Loucy (cell line): ENCODE results near the gene HEXB.

Experiments
- H2AFZ ChIP-seq: fragments of 200-600 bp; sonication (generic); 2 replicates; pipeline ENCODE4 v1.6.0; 2016; ENCODE audit warnings: antibody characterized with exemption, mild to moderate bottlenecking, low read length, moderate library complexity
- H3F3A ChIP-seq: fragments of 200-600 bp; 2 replicates; pipeline ENCODE4 v1.6.0; 2016; ENCODE audit warnings: antibody characterized with exemption, low read depth, mild to moderate bottlenecking
- H3K27me3 ChIP-seq: fragments of 200-600 bp; sonication (generic); 2 replicates; pipeline ENCODE4 v1.6.1; 2014; ENCODE audit warnings: low read length, mild to moderate bottlenecking; ENCODE audit not compliant: insufficient read depth, poor library complexity, severe bottlenecking
- H3K36me3 ChIP-seq: fragments of 200-600 bp; sonication (generic); 2 replicates; pipeline ENCODE4 v1.6.1; 2016; ENCODE audit warnings: low read length; ENCODE audit not compliant: insufficient read depth
- H3K4me1 ChIP-seq: fragments of 200-600 bp; sonication (generic); 2 replicates; pipeline ENCODE4 v1.5.1; 2014; ENCODE audit warnings: low read length, mild to moderate bottlenecking; ENCODE audit not compliant: insufficient read depth, poor library complexity, severe bottlenecking
- H3K4me2 ChIP-seq: fragments of 200-600 bp; sonication (generic); 2 replicates; pipeline ENCODE4 v1.6.0; 2014; ENCODE audit warnings: antibody characterized with exemption, low read length, low read depth, mild to moderate bottlenecking; ENCODE audit not compliant: poor library complexity, severe bottlenecking
- H3K4me3 ChIP-seq: fragments of 200-600 bp; sonication (generic); 2 replicates; pipeline ENCODE4 v1.5.1; 2014; ENCODE audit warnings: low read length, mild to moderate bottlenecking, mixed read lengths; ENCODE audit not compliant: poor library complexity, severe bottlenecking
- H3K79me2 ChIP-seq: fragments of 200-600 bp; sonication (generic); 2 replicates; pipeline ENCODE4 v1.6.1; 2014; ENCODE audit warnings: low read length; ENCODE audit not compliant: insufficient read depth
- H3K9ac ChIP-seq: fragments of 200-600 bp; sonication (generic); 2 replicates; pipeline ENCODE4 v1.6.0; 2014; ENCODE audit warnings: mild to moderate bottlenecking, low read depth, low read length, moderate library complexity; ENCODE audit not compliant: poor library complexity, severe bottlenecking
- H3K9me2 ChIP-seq: fragments of 200-600 bp; sonication (generic); replicated peaks from 2 replicates; pipeline ENCODE4 v1.6.1; 2016; ENCODE audit warnings: low read depth, low read length, mixed read lengths
- H3K9me3 ChIP-seq: fragments of 200-600 bp; sonication (generic); 2 replicates; pipeline ENCODE4 v1.6.1; 2014; ENCODE audit warnings: mild to moderate bottlenecking, antibody characterized with exemption, low read length, low read depth; ENCODE audit not compliant: insufficient read depth
- H4K20me1 ChIP-seq: fragments of 200-600 bp; sonication (generic); 2 replicates; pipeline ENCODE4 v1.6.0; 2014; ENCODE audit warnings: antibody characterized with exemption, low read length, mild to moderate bottlenecking; ENCODE audit not compliant: insufficient read depth, poor library complexity, severe bottlenecking
- CTCF ChIP-seq: fragments of 200-600 bp; sonication (generic); conservative IDR thresholded peaks from 2 replicates; pipeline ENCODE4 v1.5.1; 2014; ENCODE audit warnings: mild to moderate bottlenecking, antibody characterized with exemption, low read length
- EZH2phosphoT487 ChIP-seq: fragments of 200-600 bp; IDR thresholded peaks from 2 replicates; pipeline ENCODE4 v1.6.1; 2018; ENCODE audit warnings: antibody characterized with exemption, mild to moderate bottlenecking, moderate library complexity, borderline replicate concordance

Gene HEXB

GRCh38 chr5:74655716-74656115 is 29.3 kb upstream of the HEXB start:
- Histone ChIP-seq H3K4me3 (no peak overlapping the region), H2AFZ (no peak overlapping the region), H3K79me2 (no peaks in the 10 kb centered on the region), H3K9me3 (no peaks in the 10 kb centered on the region), H3K9me2 (no peaks in the 10 kb centered on the region), H3F3A (no peaks in the 10 kb centered on the region), H3K36me3 (no peaks in the 10 kb centered on the region), H3K4me2 (no peak overlapping the region), H3K9ac (no peak overlapping the region), H3K4me1 (no peaks in the 10 kb centered on the region), H3K27me3 (no peaks in the 10 kb centered on the region), H4K20me1 (no peaks in the 10 kb centered on the region)
- TF ChIP-seq EZH2phosphoT487 = no peak
- no peak for TF ChIP-seq CTCF

GRCh38 chr5:74657165-74657564 is 27.9 kb upstream of the HEXB start:
- TF ChIP-seq CTCF (no peak), EZH2phosphoT487 (no peak)
- H3K36me3 ChIP-seq = no peaks in the 10 kb centered on the region
- no peak overlapping the region for H3K4me2 ChIP-seq
- no peaks in the 10 kb centered on the region for H3K9me2 ChIP-seq
- no peak overlapping the region for H3K4me3 ChIP-seq
- H3K9ac ChIP-seq = no peak overlapping the region
- no peak overlapping the region for H2AFZ ChIP-seq
- H4K20me1 ChIP-seq = no peaks in the 10 kb centered on the region
- no peaks in the 10 kb centered on the region for H3K79me2 ChIP-seq
- H3F3A ChIP-seq = no peaks in the 10 kb centered on the region
- H3K27me3 ChIP-seq = no peaks in the 10 kb centered on the region
- no peaks in the 10 kb centered on the region for H3K4me1 ChIP-seq
- no peaks in the 10 kb centered on the region for H3K9me3 ChIP-seq

- Histone ChIP-seq H4K20me1 (no peaks in the 10 kb centered on the region), H3K79me2 (no peaks in the 10 kb centered on the region), H3F3A (no peaks in the 10 kb centered on the region), H3K9me2 (no peaks in the 10 kb centered on the region), H3K9ac (no peak overlapping the region), H3K9me3 (no peaks in the 10 kb centered on the region), H3K27me3 (no peaks in the 10 kb centered on the region), H3K4me2 (no peak overlapping the region), H3K4me1 (no peaks in the 10 kb centered on the region), H3K4me3 (no peak overlapping the region), H2AFZ (no peak overlapping the region), H3K36me3 (no peaks in the 10 kb centered on the region)
- no peak for TF ChIP-seq CTCF
- no peak for TF ChIP-seq EZH2phosphoT487
Observed at GRCh38 chr5:74659172-74659571, 25.9 kb upstream of the HEXB start.
